Activated B cell treated with CpG ODN at 0.5 μM for 24 hours (primary cell): ENCODE measurements around the gene ELAVL2. TPM values are rescaled to one million over a fixed set of nuclear protein-coding genes. Genes with fewer than 3 reads are reported as not detected.
"Not testable (repeated sequence)": the region's sequence is repeated elsewhere in the genome, so short reads cannot be mapped to it uniquely, and the experiment has no call there.

Experiments
- ATAC-seq: fragments of 200-7000 bp; cut with Tn5 transposase; one replicate; pipeline ENCODE4 v1.10.0; 2021; ENCODE audit warnings: low read depth, mild to moderate bottlenecking, moderate library complexity
- CTCF ChIA-PET: fragments of 350-600 bp; sonication (Branson Sonifier 250); formaldehyde crosslinking; loops from one replicate; lab custom pipeline; 2021; ENCODE audit warnings: antibody characterized with exemption; lab: Charles Lee
- POLR2A ChIA-PET: fragments of 350-600 bp; sonication (Branson Sonifier 250); formaldehyde crosslinking; loops from one replicate; lab custom pipeline; 2021; ENCODE audit warnings: antibody characterized with exemption; lab: Charles Lee
- DNase-seq: peaks from one replicate; pipeline ENCODE4 v3.0.0; 2022
- H3K27ac Mint-ChIP-seq: one replicate; pipeline ENCODE4 v1.8.0; 2020; ENCODE audit warnings: mixed read lengths
- H3K27me3 Mint-ChIP-seq: one replicate; pipeline ENCODE4 v1.8.0; 2021; ENCODE audit warnings: mixed read lengths
- H3K36me3 Mint-ChIP-seq: one replicate; pipeline ENCODE4 v1.8.0; 2021; ENCODE audit warnings: low read depth, mixed read lengths
- H3K4me1 Mint-ChIP-seq: one replicate; pipeline ENCODE4 v1.8.0; 2021; ENCODE audit warnings: mixed read lengths
- H3K4me3 Mint-ChIP-seq: one replicate; pipeline ENCODE4 v1.8.0; 2020; ENCODE audit warnings: mild to moderate bottlenecking, mixed read lengths
- H3K9me3 Mint-ChIP-seq: one replicate; pipeline ENCODE4 v1.8.0; 2020; ENCODE audit warnings: mixed read lengths
- intact Hi-C: fragments of 100-400 bp; cut with micrococcal nuclease; formaldehyde crosslinking; loops from one replicate; pipeline ENCODE4 v1.15.1; 2024
- total RNA-seq: library from RNA; stranded (reverse); gene quantifications from 2 replicates; pipeline ENCODE4 v1.2.3, GENCODE V29; 2022
- TF ChIP-seq, protein P1 (sequence below): fragments of 200-600 bp; IDR thresholded peaks from one replicate; pipeline ENCODE4 v1.8.0; 2022; ENCODE audit warnings: antibody characterized with exemption, mild to moderate bottlenecking

Gene ELAVL2
- total RNA-seq, 1 donor from 2014 or later, result not detected

DNA sequence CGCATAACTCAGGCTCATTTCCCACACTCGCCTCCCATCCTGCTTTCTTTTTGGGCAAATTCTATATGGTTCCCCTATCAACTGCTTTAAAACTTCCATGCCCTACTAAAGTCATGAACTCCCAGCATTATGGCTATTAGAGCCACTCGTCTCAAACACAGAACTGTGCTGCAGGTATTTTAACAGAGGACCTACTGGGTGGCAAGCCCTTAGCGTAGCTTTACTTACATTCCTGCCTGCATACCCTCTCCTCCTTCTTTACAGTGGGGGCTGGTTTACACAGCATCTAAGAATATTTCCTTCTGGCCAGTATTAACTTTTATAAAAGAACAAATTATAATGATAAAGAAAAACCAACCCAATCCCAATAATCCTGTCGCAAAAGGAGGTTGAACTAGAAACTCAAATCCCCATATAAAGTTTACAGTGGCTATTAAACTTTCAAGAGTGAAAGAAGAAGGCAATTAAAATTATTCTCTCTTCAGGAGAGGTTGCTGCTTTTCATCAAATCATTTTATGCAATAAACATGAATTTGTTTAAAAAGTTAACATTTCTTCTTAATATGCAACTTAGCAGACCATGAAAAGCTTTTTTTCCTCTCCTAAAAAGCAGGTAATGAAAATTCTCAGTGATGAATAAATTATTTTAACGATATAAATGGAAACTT lies 100.6 kb downstream of the ELAVL2 start:
- no peaks in the 10 kb centered on the region for H3K27me3 Mint-ChIP-seq
- intact Hi-C loops, result no loop called here
- H3K4me1 Mint-ChIP-seq, result no peaks in the 10 kb centered on the region
- H3K36me3 Mint-ChIP-seq, result no peaks in the 10 kb centered on the region
- H3K4me3 Mint-ChIP-seq, result no peak overlapping the region
- TF ChIP-seq, protein P1, sequence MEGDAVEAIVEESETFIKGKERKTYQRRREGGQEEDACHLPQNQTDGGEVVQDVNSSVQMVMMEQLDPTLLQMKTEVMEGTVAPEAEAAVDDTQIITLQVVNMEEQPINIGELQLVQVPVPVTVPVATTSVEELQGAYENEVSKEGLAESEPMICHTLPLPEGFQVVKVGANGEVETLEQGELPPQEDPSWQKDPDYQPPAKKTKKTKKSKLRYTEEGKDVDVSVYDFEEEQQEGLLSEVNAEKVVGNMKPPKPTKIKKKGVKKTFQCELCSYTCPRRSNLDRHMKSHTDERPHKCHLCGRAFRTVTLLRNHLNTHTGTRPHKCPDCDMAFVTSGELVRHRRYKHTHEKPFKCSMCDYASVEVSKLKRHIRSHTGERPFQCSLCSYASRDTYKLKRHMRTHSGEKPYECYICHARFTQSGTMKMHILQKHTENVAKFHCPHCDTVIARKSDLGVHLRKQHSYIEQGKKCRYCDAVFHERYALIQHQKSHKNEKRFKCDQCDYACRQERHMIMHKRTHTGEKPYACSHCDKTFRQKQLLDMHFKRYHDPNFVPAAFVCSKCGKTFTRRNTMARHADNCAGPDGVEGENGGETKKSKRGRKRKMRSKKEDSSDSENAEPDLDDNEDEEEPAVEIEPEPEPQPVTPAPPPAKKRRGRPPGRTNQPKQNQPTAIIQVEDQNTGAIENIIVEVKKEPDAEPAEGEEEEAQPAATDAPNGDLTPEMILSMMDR, result no peak
- CTCF ChIA-PET, result no interaction called here
- no peak for ATAC-seq
- H3K27ac Mint-ChIP-seq, result no peak overlapping the region
- no peak for DNase-seq
- H3K9me3 Mint-ChIP-seq, result peaks cover 3% of the 10 kb centered on the region
- POLR2A ChIA-PET, result no interaction called here

- no peaks in the 10 kb centered on the region for H3K4me1 Mint-ChIP-seq
- ChIA-PET CTCF (no interaction called here), POLR2A (no interaction called here)
- H3K4me3 Mint-ChIP-seq, result no peak overlapping the region
- DNase-seq (no peak), ATAC-seq (no peak)
- peaks cover 3% of the 10 kb centered on the region for H3K9me3 Mint-ChIP-seq
- no peaks in the 10 kb centered on the region for H3K36me3 Mint-ChIP-seq
- H3K27me3 Mint-ChIP-seq, result no peaks in the 10 kb centered on the region
- intact Hi-C loops, result no loop called here
- TF ChIP-seq, protein P1, result no peak
- no peak overlapping the region for H3K27ac Mint-ChIP-seq
These were observed 102.4 kb downstream of the ELAVL2 start for GRCh38 chr9:23723672-23724071.

DNA sequence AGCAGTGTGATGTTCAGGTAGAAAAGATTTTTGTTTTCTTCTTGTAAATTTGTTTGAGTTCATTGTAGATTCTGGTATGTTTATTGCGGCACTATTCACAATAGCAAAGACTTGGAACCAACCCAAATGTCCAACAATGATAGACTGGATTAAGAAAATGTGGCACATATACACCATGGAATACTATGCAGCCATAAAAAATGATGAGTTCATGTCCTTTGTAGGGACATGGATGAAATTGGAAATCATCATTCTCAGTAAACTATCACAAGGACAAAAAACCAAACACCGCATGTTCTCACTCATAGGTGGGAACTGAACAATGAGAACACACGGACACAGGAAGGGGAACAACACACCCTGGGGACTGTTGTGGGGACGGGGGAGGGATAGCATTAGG lies 103.0 kb downstream of the ELAVL2 start:
- POLR2A ChIA-PET, H3K4me1 Mint-ChIP-seq, H3K27ac Mint-ChIP-seq, H3K36me3 Mint-ChIP-seq, H3K9me3 Mint-ChIP-seq, intact Hi-C loops, H3K27me3 Mint-ChIP-seq, DNase-seq, CTCF ChIA-PET, H3K4me3 Mint-ChIP-seq, ATAC-seq: not testable (repeated sequence)

DNA sequence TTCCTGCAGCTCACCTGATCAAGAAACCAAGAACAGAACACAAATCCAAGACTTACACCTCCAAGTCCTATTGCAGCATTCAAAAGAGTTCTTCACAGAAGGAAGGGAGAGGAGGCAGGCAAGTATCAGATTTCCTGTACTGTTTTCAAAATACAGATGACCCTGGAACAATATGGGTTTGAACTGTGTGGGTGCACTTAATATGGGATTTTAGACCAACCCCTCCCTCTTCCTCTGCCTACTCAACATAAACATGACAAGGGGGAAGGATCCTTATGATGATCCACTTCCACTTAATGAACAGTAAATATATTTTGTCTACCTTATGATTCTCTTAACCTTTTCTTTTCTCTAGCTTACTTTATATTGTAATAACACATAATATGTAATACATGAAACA lies 104.6 kb downstream of the ELAVL2 start:
- Mint-ChIP-seq H3K9me3 (no peaks in the 10 kb centered on the region), H3K27ac (no peak overlapping the region), H3K4me1 (no peaks in the 10 kb centered on the region), H3K27me3 (no peaks in the 10 kb centered on the region), H3K4me3 (no peak overlapping the region), H3K36me3 (no peaks in the 10 kb centered on the region)
- no peak for ATAC-seq
- DNase-seq, result no peak
- TF ChIP-seq, protein P1, result no peak
- CTCF ChIA-PET, result no interaction called here
- intact Hi-C loops, result no loop called here
- POLR2A ChIA-PET, result no interaction called here

GRCh38 chr9:23717505-23717904 lies 108.5 kb downstream of the ELAVL2 start:
- CTCF ChIA-PET, result no interaction called here
- H3K9me3 Mint-ChIP-seq, result no peaks in the 10 kb centered on the region
- no peak overlapping the region for H3K4me3 Mint-ChIP-seq
- intact Hi-C loops, result no loop called here
- POLR2A ChIA-PET, result no interaction called here
- TF ChIP-seq, protein P1, result no peak
- H3K27ac Mint-ChIP-seq, result no peak overlapping the region
- no peaks in the 10 kb centered on the region for H3K36me3 Mint-ChIP-seq
- H3K4me1 Mint-ChIP-seq, result no peaks in the 10 kb centered on the region
- ATAC-seq, result no peak
- no peaks in the 10 kb centered on the region for H3K27me3 Mint-ChIP-seq
- DNase-seq, result no peak

- TF ChIP-seq, protein P1, result no peak
- H3K4me1 Mint-ChIP-seq, result no peaks in the 10 kb centered on the region
- POLR2A ChIA-PET, result no interaction called here
- H3K9me3 Mint-ChIP-seq, result no peaks in the 10 kb centered on the region
- H3K27me3 Mint-ChIP-seq, result no peaks in the 10 kb centered on the region
- CTCF ChIA-PET, result no interaction called here
- H3K36me3 Mint-ChIP-seq, result no peaks in the 10 kb centered on the region
- ATAC-seq, result no peak
- no peak overlapping the region for H3K27ac Mint-ChIP-seq
- intact Hi-C loops, result no loop called here
- DNase-seq, result no peak
- H3K4me3 Mint-ChIP-seq, result no peak overlapping the region
These were observed 118.8 kb downstream of the ELAVL2 start for GRCh38 chr9:23707249-23707648.
